A204.1 (cell line): ENCODE results near the gene GATAD2A.

ENCODE experiments used
- FAIRE-seq: peaks from 2 replicates; lab custom pipeline; 2012; peaks lifted over from hg19 to GRCh38; lab: Jason Lieb, UNC

Gene GATAD2A

GRCh38 chr19:19532806-19533701 lies 127.6 kb downstream of the GATAD2A start:
- FAIRE-seq: no peak

GRCh38 chr19:19533841-19534240 lies 128.4 kb downstream of the GATAD2A start:
- no peak for FAIRE-seq

GRCh38 chr19:19534556-19535265 lies 129.2 kb downstream of the GATAD2A start:
- FAIRE-seq: no peak

- FAIRE-seq: no peak
Measured at GRCh38 chr19:19535311-19536191, 130.1 kb downstream of the GATAD2A start.

DNA sequence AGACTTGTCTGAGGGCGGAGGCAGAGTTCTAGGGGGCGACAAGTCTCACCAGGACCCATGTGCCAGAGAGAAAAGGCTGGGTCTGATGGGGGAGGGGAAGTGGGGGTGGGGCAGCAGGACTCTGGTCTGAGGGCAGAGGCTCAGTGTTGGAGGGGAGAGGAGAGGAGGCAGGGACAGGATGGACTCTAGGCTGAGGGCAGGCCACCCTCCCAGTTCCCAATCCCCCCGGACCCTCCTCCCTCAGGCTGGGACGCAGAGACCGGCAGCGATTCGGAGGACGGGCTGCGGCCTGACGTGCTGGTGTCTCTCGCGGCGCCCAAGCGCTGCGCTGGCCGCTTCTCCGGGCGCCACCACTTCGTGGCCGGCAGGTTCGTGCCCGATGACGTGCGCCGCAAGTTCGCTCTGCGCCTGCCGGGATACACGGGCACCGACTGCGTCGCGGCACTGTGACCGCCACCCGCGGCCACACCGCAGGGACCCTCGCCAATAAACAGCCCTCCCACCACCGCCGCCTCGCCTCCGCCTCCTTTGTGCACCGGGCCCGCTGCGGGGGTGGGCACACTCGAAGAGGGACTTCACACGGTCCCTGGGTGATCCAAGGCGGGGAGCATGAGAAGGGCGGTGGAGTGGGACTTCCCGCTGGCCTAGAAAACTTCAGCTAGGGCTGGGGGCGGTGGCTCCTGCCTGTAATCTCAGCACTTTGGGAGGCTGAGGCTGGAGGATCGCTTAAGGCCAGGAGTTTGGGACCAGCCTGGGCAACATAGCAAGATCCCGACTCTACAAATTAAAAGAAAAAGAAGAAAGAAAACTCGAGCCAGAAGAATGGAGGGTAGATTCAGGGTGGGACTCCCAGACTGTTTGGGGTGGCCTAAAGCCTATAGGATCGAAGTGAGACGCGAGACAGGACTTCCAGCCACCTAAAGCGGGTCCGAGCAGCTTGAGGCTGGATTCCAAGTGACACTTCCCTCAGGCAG lies 131.9 kb downstream of the GATAD2A start:
- FAIRE-seq: no peak

DNA sequence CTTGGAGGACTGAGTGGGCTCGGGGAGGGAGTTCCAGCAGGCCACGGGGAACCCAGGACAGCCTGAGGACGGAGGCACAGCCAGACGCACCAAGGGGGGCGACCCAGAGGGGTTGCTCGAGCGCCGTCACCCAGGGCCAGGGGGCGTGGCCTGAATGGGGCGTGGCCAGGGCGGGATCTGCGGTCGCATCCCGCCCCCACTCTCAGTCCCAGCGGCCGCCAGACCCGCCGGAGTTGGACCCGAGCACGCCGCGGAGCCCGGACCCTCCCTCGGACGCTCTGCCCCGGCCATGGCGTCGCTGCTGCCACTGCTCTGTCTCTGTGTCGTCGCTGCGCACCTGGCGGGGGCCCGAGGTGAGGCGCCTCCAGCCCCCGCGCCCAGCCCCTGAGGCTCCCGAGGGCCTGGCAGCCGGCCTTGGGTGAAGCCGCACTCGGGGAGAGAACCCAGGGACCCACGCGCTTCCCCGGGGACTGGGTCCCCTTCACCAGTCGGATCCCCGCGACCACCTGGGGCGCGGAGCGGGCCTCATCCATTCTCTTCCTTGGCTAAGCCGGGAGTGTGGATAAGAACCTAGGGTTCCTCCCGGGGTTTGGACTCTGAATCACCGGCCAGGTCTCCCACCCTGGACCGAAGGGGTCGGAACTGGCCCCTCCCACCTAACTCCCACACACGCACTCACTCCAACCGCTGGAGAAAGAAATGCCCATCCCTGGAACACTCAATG lies 132.7 kb downstream of the GATAD2A start, which contains the start of gene CILP2:
TSS of gene CILP2 (plus strand) at position 205 of the 724 bp plus-strand sequence. CDS start at position 290, 85 bp downstream.
- FAIRE-seq: no peak

GRCh38 chr19:19538785-19539166 lies 133.3 kb downstream of the GATAD2A start:
- FAIRE-seq: no peak

DNA sequence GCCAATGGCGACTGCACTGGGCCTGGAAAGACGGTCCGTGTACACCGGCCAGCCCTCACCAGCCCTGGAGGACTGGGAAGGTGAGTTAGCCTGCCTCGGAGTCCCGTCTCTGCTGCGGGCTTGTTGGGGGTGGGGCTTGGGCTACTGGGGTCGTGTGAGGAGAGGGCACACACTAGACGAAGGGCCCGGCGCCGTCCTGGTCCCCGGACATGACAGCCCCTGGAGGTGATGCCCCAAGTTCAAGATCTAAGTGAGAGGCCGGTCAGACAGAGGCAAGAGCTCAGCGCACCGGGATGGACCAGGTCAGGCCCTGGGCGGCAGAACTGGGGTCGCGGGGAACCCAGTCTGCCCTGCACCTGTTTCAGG lies 134.2 kb downstream of the GATAD2A start:
- FAIRE-seq: no peak

DNA sequence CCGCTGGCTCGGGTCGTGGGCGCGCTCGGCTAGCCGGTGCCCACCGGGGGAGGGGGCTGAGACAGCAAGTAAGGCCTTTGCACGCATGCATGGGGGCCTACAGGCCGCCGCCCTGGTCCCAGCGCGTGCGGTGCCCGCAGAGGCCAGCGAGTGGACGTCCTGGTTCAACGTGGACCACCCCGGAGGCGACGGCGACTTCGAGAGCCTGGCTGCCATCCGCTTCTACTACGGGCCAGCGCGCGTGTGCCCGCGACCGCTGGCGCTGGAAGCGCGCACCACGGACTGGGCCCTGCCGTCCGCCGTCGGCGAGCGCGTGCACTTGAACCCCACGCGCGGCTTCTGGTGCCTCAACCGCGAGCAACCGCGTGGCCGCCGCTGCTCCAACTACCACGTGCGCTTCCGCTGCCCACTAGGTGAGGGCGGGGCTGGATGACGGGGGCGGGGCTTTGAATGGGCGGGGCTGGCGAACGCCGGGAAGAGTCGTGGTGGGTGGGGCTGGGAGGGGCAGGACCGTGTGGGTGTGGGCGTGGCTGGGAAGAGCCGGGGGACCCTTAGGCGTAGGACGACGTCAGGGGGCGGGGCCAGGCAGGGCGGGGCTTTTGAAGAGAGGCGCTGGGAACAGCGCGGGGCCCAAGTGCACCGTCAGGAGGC lies 134.7 kb downstream of the GATAD2A start:
- no peak for FAIRE-seq

- FAIRE-seq: no peak
Measured at GRCh38 chr19:19540715-19541515, 135.4 kb downstream of the GATAD2A start.

GRCh38 chr19:19541616-19542015 lies 136.1 kb downstream of the GATAD2A start:
- FAIRE-seq: no peak

DNA sequence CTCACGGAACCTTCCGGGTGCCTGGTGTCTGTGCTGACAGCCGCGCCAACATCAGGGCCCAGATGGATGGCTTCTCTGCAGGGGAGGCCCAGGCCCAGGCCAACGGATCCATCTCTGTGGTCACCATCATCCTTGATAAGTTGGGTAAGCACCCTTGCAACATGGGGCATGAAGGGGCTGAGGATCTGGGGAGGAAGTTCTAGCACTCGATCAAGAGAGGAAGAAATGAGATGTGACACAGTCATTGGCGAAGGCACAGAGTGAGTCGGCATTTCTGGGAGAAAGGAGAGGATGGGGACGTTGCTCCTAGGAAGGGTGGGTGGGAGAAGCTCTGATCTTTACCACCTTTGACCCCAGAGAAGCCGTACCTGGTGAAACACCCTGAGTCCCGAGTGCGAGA lies 137.0 kb downstream of the GATAD2A start:
- no peak for FAIRE-seq

GRCh38 chr19:19543101-19543500 lies 137.6 kb downstream of the GATAD2A start:
- no peak for FAIRE-seq

DNA sequence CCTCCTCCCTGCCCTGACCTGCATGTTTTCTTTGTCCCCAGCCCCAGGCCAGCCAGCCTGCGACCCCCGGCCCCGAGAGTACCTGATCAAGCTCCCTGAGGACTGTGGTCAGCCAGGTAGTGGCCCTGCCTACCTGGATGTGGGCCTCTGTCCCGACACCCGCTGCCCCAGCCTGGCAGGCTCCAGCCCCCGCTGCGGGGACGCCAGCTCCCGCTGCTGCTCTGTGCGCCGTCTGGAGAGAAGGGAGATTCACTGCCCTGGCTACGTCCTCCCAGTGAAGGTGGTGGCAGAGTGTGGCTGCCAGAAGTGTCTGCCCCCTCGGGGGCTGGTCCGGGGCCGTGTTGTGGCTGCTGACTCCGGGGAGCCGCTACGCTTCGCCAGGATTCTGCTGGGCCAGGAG lies 138.2 kb downstream of the GATAD2A start:
- FAIRE-seq: no peak

GRCh38 chr19:19544257-19544953 lies 138.9 kb downstream of the GATAD2A start:
- FAIRE-seq: no peak

DNA sequence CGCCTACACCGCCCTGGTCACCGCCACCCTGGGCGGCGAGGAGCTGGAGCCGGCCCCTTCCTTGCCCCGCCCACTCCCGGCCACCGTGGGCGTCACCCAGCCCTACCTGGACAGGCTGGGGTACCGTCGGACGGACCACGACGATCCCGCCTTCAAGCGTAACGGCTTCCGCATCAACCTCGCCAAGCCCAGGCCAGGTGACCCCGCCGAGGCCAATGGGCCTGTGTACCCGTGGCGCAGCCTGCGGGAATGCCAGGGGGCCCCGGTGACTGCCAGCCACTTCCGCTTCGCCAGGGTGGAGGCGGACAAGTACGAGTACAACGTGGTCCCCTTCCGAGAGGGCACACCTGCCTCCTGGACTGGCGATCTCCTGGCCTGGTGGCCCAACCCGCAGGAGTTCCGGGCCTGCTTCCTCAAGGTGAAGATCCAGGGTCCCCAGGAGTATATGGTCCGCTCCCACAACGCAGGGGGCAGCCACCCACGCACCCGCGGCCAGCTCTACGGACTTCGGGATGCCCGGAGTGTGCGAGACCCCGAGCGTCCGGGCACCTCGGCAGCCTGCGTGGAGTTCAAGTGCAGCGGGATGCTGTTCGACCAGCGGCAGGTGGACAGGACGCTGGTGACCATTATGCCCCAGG lies 139.6 kb downstream of the GATAD2A start:
- no peak for FAIRE-seq

GRCh38 chr19:19545707-19546106 lies 140.2 kb downstream of the GATAD2A start:
- no peak for FAIRE-seq

DNA sequence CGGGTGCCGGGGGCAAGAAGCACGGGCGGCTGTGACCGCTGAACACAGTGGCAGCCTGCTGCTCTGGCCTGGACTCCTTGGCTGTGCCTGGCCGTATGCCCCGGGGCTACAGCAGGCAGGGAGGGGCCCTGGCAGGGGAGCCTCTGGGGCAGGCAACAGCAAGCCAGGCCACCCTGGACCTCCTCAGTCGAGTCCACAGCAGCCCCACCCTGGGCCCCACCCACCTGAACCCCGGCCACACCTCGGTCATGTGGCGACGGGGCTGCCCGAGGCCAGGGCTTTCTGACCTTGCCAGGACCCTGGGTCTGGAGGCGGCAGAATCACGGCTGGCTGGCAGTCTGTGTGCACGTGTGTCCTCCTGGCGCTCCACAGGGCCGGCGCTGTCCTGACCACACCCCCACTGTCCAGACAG lies 141.3 kb downstream of the GATAD2A start:
- no peak for FAIRE-seq
